Measurements from ENCODE around the gene PLCB2.

The PLCB2 gene

DNA sequence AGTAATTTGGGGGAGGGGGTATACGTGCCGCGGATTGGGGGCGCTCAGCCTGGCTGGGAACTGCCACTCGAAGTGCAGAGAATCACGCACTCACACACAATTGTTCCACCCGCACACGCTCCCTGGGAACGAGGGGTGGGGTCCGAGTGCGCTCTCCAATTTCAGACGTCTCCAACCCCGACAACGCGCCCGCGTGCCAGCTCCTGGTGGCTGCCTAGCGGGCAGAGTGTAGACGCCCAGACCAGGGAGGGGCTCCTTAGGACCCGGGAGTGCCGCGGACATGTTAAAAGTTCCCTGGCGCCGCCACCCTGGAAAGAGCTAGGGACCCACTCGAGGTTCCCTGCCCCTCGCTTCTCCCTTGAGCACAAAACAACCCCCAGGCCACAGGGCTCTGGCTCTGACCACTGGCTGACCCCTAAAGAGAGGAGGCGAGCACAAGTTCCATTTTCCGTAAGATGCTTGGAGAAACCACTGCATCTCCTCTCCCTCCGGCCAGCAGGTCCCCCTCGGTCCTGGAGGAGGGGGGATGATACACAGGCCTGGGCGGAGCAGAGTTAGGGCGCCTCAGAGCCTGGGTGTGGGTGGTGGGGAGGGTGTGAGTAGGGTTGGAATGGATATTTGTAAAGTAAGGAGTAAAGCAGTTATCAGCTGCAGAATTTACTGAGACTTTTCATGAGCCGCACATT, 24.0 kb downstream of the PLCB2 start:
- no peak for DNase-seq

DNA sequence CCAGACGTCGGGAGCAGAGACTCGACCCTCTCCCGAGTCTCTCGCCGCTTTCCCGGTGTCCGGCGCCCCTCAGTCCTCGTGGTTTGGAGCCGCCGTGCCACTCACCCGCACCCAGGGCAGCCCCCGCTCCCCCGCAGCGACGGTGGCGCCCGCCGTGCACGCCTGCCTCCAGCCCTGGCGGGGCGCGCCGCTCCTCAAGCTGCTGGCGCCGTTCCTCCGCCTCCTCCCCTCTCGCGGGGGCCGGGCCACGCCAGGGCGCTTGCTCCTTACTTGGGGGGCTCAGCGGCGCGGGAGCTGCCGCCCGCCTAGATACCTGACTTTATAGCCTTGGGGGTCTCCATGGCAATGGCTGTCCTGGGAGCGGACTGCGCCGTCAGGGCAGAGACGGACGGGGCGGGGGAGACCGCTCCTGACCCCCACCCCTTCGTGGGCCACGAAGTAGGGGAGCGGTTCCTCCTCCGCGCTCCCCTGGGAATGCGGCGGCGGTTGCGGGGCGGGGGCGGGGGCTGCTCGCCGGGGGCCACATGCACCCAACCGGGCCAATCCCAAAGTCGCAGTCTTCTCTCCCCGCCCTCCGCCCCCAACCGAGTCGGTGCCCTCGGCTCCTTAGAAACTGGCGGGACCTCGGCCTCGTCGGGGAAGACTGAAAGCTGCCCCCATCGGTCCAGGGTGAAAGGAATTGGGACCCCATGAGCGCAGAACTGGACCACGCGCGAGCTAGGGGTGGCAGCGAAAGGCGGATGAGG, 24.7 kb downstream of the PLCB2 start, which contains the start of gene ANKRD63:
Gene ANKRD63 (minus strand): TSS at position 196 of the 746 bp plus-strand sequence. CDS start 478 bp downstream, outside the sequence.
- peak in 4 of 5 experiments; percentile 13 to 51 (median 20) for DNase-seq

- DNase-seq = peak; percentile 14 to 65 (median 34)
Observed at GRCh38 chr15:40282147-40282868, 25.4 kb downstream of the PLCB2 start.

DNA sequence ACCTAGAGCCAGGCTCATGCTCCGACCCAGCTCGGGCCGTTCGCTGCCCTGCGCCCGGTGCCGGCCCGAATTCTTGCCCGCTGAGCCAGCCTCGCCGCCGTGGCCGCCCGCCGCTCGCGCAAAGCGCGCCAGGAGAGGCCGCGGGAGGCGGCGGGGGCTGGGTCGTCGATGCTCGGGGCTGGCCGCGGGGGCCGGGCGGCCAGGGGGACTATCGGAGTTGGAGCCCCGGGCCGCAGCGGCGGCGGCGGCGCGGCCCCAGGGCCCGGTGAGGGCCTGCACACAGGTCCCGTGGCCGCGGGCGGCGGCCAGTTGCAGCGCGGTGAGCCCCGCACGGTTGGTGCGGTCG, 26.0 kb downstream of the PLCB2 start:
- DNase-seq = no peak

DNA sequence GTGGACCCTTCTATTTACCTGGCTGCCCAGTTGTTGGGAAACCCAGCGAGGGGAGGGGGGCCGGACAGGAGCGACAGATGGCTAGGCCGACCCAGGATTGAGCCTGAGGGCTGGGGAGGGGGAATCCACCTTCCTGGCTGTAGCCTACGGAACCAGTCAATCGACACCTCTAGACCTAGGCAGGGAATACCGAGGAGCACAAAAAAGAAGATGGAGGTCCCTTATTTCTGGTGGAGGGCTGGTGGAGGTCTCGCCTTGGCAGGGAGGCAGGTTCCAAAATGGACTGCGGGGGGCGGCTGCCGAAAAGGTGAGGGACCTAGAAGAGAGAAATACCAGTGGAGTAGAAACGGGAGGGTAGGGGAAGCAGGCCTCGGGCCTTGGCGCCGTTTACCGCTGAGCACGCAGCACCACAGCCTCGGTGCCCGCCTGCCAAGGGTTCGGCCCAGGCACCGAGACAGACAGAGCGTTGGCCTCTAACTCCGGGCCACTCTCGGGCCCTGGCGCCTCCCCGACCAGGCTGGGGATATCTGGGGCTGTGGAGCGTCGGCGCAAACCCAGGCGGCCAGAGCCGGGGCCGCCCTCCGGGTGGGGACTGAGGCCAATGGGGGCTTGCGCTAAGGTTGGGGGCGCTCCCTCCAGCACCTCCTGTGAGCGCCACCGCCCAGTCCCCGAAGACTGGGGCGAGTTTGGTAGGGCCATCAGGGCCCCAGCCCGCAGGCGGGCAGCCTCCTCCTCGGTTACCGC, 26.5 kb downstream of the PLCB2 start:
- no peak for DNase-seq

DNA sequence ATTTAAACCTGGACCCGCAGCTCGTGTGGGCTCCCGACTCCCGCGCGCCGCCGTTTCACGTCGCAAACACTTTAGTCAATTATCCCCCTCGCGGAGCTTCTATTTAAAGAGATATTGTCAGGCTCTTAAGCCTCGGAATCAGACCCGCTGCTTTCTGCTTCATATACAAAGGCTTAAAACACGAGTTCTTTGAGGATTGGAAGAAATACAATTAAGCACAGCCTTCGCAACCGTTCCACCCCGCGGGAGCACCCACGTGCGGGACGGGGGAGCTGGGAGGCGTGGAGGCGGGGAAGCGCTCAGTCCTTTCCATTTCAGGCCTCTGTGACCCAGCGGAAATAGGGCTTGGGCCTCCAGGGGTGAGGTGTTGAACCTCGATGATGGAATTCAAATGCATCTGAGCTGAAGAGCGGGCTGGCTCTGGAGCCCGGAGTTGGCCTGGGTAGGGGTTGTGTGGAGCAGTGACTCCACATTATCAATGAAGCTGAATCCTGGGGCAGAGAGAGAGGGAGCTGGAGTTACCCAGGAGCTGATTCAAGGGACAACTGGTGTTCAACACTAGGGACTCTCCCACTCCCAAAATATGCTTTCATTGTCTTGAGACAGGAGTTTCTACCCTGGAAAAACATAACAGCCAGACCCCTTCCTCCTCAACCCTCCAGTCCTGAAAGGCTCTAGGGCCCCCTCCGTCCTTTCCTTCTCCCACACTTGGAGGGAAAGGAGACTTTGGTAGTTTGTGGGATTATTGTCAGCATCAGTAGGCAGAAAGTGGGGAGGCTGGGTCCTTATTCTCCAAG, 27.3 kb downstream of the PLCB2 start:
- no peak for DNase-seq

DNA sequence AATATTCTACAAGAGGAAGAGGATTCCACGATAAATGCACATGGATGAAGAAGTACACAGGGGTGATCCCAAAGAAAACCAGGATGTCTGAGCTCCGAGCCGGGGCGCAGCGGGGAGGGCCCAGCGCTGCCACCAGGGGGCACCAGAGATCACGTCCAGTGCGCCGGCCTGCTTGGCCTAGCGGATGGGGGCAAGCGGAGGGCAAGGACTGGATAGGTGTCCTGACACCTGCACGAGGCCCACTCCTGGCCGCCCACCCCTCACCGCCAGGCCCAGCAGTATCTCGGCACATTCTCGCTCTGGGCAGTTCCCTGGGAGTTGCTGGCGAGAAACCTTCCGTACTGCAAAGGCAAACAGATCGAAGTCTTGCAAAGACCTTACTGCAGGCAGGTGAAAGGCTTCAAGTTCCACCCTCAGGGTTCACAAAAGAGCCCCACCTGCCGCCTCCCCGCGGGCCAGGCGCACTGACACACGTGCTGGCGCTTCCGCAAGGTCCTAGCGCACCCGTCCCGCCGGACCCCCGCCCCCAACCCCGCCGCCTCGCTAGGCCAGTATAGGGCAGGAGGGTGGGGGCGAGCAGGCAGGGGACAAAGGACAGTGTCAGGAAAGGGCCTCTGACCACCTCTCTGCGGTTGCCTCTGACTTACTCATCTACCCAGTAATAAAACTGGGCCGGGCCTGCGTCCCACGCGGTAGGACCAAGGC, 28.1 kb downstream of the PLCB2 start:
- DNase-seq = peak; percentile 28 to 61 (median 56)

- no peak for DNase-seq
Observed at GRCh38 chr15:40278026-40278425, 29.7 kb downstream of the PLCB2 start.

GRCh38 chr15:40277471-40277870, 30.3 kb downstream of the PLCB2 start:
- DNase-seq = no peak

GRCh38 chr15:40276927-40277326, 30.8 kb downstream of the PLCB2 start:
- DNase-seq = no peak

GRCh38 chr15:40275954-40276353, 31.8 kb downstream of the PLCB2 start:
- DNase-seq = no peak

GRCh38 chr15:40275523-40275922, 32.2 kb downstream of the PLCB2 start:
- DNase-seq = no peak

GRCh38 chr15:40274350-40275274, 33.1 kb downstream of the PLCB2 start:
- DNase-seq = peak; percentile 72 to 84 (median 81)

DNA sequence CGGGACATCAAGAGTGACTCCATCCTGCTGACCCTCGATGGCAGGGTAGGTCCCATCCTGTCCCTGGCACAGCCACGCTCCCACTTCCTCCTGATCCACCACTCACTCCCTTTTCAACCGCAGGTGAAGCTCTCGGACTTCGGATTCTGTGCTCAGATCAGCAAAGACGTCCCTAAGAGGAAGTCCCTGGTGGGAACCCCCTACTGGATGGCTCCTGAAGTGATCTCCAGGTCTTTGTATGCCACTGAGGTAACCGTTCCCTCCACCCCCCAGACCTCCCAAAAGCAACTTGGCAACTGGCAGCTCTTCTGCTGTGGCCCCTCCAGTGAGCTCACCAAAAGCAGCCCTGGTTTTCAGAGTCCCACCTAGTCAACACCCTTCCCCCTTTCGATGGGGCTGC, 34.3 kb downstream of the PLCB2 start:
- no peak for DNase-seq

DNA sequence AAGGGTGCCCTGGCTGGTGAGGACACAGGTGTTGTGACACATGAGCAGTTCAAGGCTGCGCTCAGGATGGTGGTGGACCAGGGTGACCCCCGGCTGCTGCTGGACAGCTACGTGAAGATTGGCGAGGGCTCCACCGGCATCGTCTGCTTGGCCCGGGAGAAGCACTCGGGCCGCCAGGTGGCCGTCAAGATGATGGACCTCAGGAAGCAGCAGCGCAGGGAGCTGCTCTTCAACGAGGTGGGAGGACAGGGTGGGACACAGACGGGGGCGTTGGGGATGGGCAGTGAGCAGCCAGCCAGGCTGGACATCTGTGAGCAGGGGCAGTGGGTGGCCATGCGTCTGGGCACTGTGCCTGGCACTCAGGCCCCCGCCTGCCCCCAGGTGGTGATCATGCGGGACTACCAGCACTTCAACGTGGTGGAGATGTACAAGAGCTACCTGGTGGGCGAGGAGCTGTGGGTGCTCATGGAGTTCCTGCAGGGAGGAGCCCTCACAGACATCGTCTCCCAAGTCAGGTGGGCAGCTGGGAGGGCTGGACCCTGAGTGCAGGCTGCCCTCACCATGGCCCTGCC, 35.2 kb downstream of the PLCB2 start:
- DNase-seq = no peak

DNA sequence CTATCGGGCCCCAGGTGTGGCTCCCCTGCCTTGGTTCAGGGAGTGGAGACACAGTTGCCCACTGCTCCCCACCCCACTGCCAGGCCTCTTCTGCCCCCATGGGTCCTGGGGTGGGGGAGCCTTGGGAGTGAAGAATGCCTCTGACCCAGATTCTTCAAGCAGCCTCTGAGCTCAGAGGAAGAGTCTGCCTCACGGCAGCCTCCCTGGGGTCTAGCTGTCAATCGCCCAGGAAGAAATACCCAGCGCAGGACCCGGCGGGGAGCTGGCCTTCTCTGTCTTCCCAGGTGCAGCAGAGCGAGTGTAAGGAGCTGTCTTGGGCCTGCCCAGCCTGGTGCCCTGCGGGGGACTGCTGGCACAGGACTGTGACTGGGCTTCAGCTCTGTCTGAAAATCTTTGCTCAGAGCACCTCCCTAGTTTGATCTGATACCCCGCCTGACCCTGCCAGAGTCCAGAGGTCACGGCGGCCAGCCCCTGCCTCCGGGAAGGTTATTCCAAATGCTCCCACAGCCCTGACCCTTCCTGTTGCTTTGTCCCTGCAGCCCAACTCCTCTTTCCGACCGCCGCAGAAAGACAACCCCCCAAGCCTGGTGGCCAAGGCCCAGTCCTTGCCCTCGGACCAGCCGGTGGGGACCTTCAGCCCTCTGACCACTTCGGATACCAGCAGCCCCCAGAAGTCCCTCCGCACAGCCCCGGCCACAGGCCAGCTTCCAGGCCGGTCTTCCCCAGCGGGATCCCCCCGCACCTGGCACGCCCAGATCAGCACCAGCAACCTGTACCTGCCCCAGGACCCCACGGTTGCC, 35.9 kb downstream of the PLCB2 start:
- no peak for DNase-seq

GRCh38 chr15:40270246-40270995, 37.3 kb downstream of the PLCB2 start:
- DNase-seq = peak in 1 of 5 experiments; percentile 56

- DNase-seq = no peak
Observed at GRCh38 chr15:40269604-40270003, 38.1 kb downstream of the PLCB2 start.
